ENCODE results near the gene ZNF837. TPM values are rescaled to one million over a fixed set of nuclear protein-coding genes. Genes with fewer than 3 reads are reported as not detected.

Gene ZNF837
- total RNA-seq, 1 donor from 2014 or later, result 1.6 TPM

GRCh38 chr19:58367698-58368454 is 13.0 kb downstream of the ZNF837 start:
- Histone ChIP-seq H3K9me3 (no peaks in the 10 kb centered on the region), H3K36me3 (no peaks in the 10 kb centered on the region), H3K27ac (no peak overlapping the region), H3K4me1 (no peaks in the 10 kb centered on the region), H3K27me3 (no peaks in the 10 kb centered on the region), H3K4me3 (no peak overlapping the region)
- ATAC-seq (no peak), DNase-seq (no peak)
- TF ChIP-seq CTCF (IDR thresholded peaks at IDR 0.05), result no peak
- intact Hi-C loops (cut with DNase I), result no loop called here

GRCh38 chr19:58366585-58367430 is 14.0 kb downstream of the ZNF837 start:
- ATAC-seq (no peak), DNase-seq (no peak)
- Histone ChIP-seq H3K27ac (no peak overlapping the region), H3K4me1 (peaks cover under 1% of the 10 kb centered on the region), H3K4me3 (no peak overlapping the region), H3K9me3 (no peaks in the 10 kb centered on the region), H3K27me3 (no peaks in the 10 kb centered on the region), H3K36me3 (no peaks in the 10 kb centered on the region)
- intact Hi-C loops (cut with DNase I), result no loop called here
- no peak for TF ChIP-seq CTCF (IDR thresholded peaks at IDR 0.05)

- H3K9me3 ChIP-seq, result no peaks in the 10 kb centered on the region
- no peak for TF ChIP-seq CTCF (IDR thresholded peaks at IDR 0.05)
- peaks cover 6% of the 10 kb centered on the region for H3K4me1 ChIP-seq
- no peak overlapping the region for H3K27ac ChIP-seq
- DNase-seq, result no peak
- H3K4me3 ChIP-seq, result no peak overlapping the region
- no peaks in the 10 kb centered on the region for H3K36me3 ChIP-seq
- no peak for ATAC-seq
- H3K27me3 ChIP-seq, result no peaks in the 10 kb centered on the region
- intact Hi-C loops (cut with DNase I), result no loop called here
These were observed 16.7 kb downstream of the ZNF837 start for GRCh38 chr19:58364146-58364545.

GRCh38 chr19:58362272-58362994 is 18.4 kb downstream of the ZNF837 start, which contains the start of gene ZNF497:
Gene ZNF497, minus strand, starts transcription at chr19:58362751. Its CDS starts 5,116 bp downstream, at chr19:58357635.
- Histone ChIP-seq H3K4me1 (peaks cover 6% of the 10 kb centered on the region), H3K36me3 (no peaks in the 10 kb centered on the region), H3K27ac (peak within 1 kb of the TSS; percentile 94), H3K27me3 (no peaks in the 10 kb centered on the region), H3K9me3 (no peaks in the 10 kb centered on the region), H3K4me3 (peak within 1 kb of the TSS; percentile 78)
- peak; percentile 95 for ATAC-seq
- DNase-seq, result peak; percentile 99
- intact Hi-C loops (cut with DNase I), result no loop called here
- no peak for TF ChIP-seq CTCF (IDR thresholded peaks at IDR 0.05)

- Histone ChIP-seq H3K27ac (peak overlapping the region; percentile 94), H3K36me3 (no peaks in the 10 kb centered on the region), H3K9me3 (no peaks in the 10 kb centered on the region), H3K4me3 (peak overlapping the region; percentile 78), H3K4me1 (peaks cover 6% of the 10 kb centered on the region), H3K27me3 (peaks cover 4% of the 10 kb centered on the region)
- peak; percentile 86 for DNase-seq
- TF ChIP-seq CTCF (IDR thresholded peaks at IDR 0.05), result no peak
- peak; percentile 42 for ATAC-seq
- intact Hi-C loops (cut with DNase I), result no loop called here
These were observed 18.9 kb downstream of the ZNF837 start for GRCh38 chr19:58361900-58362271.

Measured in upper lobe of right lung (tissue), 1 donor.